ENCODE measurements around the gene LDB1. TPM values are rescaled to one million over a fixed set of nuclear protein-coding genes. Genes with fewer than 3 reads are reported as not detected.

The LDB1 gene
- total and polyA plus RNA-seq, 10 of the 15 experiments (the other 5 are each of a cell fraction or from before 2014, with no cell fraction given): 1.7 to 71.5 (median 36.9) TPM

GRCh38 chr10:102132563-102133372, 12.6 kb upstream of the LDB1 start, which contains the start of gene PPRC1 (continued):
- TF ChIP-seq, protein P1, sequence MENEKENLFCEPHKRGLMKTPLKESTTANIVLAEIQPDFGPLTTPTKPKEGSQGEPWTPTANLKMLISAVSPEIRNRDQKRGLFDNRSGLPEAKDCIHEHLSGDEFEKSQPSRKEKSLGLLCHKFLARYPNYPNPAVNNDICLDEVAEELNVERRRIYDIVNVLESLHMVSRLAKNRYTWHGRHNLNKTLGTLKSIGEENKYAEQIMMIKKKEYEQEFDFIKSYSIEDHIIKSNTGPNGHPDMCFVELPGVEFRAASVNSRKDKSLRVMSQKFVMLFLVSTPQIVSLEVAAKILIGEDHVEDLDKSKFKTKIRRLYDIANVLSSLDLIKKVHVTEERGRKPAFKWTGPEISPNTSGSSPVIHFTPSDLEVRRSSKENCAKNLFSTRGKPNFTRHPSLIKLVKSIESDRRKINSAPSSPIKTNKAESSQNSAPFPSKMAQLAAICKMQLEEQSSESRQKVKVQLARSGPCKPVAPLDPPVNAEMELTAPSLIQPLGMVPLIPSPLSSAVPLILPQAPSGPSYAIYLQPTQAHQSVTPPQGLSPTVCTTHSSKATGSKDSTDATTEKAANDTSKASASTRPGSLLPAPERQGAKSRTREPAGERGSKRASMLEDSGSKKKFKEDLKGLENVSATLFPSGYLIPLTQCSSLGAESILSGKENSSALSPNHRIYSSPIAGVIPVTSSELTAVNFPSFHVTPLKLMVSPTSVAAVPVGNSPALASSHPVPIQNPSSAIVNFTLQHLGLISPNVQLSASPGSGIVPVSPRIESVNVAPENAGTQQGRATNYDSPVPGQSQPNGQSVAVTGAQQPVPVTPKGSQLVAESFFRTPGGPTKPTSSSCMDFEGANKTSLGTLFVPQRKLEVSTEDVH (IDR thresholded peaks at IDR 0.05; ENCODE audit: low read depth, partially characterized antibody): no peak
- no peak for TF ChIP-seq RBBP5 (conservative IDR thresholded peaks at IDR 0.05)
- peak; percentile 91 for TF ChIP-seq E4F1 (IDR thresholded peaks at IDR 0.05; ENCODE audit: borderline replicate concordance, partially characterized antibody)
- peak; percentile 27; the same call in 1 of the 2 replicates for TF ChIP-seq SMC3 (IDR thresholded peaks at IDR 0.05; ENCODE audit: borderline replicate concordance, low read length)
- no peak for TF ChIP-seq SUZ12 (IDR thresholded peaks at IDR 0.05; ENCODE audit: unreplicated experiment)
- no peak for TF ChIP-seq CUX1 (IDR thresholded peaks at IDR 0.05; ENCODE audit: insufficient replicate concordance, low read depth, low read length)
- no peak for TF ChIP-seq ZZZ3 (IDR thresholded peaks at IDR 0.05; ENCODE audit: control insufficient read depth, insufficient read length, low read depth)
- peak; percentile 96 for TF ChIP-seq NBN (IDR thresholded peaks at IDR 0.05)
- TF ChIP-seq, protein P2, sequence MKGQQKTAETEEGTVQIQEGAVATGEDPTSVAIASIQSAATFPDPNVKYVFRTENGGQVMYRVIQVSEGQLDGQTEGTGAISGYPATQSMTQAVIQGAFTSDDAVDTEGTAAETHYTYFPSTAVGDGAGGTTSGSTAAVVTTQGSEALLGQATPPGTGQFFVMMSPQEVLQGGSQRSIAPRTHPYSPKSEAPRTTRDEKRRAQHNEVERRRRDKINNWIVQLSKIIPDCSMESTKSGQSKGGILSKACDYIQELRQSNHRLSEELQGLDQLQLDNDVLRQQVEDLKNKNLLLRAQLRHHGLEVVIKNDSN (IDR thresholded peaks at IDR 0.05; ENCODE audit: borderline replicate concordance, extremely low read length, insufficient read depth, low read depth, low read length): peak; percentile 3
- TF ChIP-seq NFIC (IDR thresholded peaks at IDR 0.05; ENCODE audit: low read depth, low read length): no peak
- TF ChIP-seq POU2F2 (IDR thresholded peaks at IDR 0.05; ENCODE audit: borderline replicate concordance, low read depth, low read length): no peak; the same call in 1 of the 3 replicates
- 0 out of 2 replicates have a peak, but pooled peaks have one; percentile 10 for TF ChIP-seq NRF1 (conservative IDR thresholded peaks at IDR 0.05; ENCODE audit: low read depth, low read length)
- no peak for TF ChIP-seq ZNF274 (IDR thresholded peaks at IDR 0.05; ENCODE audit: insufficient read depth, insufficient read length)
- TF ChIP-seq CHD1 (IDR thresholded peaks at IDR 0.05; ENCODE audit: low read depth, low read length): no peak
- 0 out of 2 replicates have a peak, but pooled peaks have one; percentile 12 for TF ChIP-seq NFYB (IDR thresholded peaks at IDR 0.05; ENCODE audit: insufficient read depth, low read depth, low read length)

Data from GM12878 (cell line).